ENCODE measurements around the gene TLE5. TPM values are rescaled to one million over a fixed set of nuclear protein-coding genes. Genes with fewer than 3 reads are reported as not detected.

The TLE5 gene
- polyA plus RNA-seq, 1 donor from 2014 or later = 153 TPM

DNA sequence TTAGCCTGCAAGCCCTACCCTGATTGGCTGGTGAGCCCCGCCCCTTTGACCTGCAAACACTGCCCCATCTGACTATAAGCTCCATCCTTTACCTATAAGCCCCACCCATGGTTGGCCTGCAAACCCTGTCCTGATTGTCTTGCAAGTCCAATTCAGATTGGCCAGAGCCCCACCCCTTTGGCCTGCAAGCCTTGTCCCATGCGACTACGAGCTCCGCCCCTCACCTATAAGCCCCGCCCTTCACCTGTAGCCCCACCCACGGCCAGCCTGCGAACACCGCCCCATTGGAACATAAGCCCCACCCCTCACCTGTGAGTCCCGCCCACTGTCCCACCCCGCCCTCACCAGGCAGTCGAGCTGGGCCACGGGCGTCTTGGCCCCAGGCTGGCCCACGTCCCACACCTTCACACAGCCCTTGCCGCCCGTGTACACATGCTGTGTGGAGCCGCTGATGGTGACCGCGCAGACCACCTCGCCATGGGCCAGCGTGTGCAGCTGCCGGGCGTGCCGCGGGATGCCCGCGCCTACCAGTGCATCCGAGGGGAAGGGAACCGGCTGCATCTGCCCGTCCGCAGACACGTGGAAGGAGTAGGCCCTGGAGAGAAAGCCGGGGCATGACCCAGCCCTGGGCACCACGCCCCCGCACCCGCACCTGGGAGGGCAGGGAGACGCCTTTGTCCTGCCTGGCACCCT lies 56.1 kb downstream of the TLE5 start:
- H4K20me1 ChIP-seq (ENCODE audit: insufficient read depth) = no peaks in the 10 kb centered on the region
- H3K4me2 ChIP-seq (ENCODE audit: low read length) = no peak overlapping the region
- no peaks in the 10 kb centered on the region for H3K9me3 ChIP-seq (ENCODE audit: low read length)
- no peak overlapping the region for H3K27ac ChIP-seq (ENCODE audit: low read length)
- no peaks in the 10 kb centered on the region for H3K36me3 ChIP-seq (ENCODE audit: insufficient read depth, low read length)
- peaks cover 3% of the 10 kb centered on the region for H3K27me3 ChIP-seq (ENCODE audit: insufficient read depth, low read depth, low read length)
- no peaks in the 10 kb centered on the region for H3F3A ChIP-seq (ENCODE audit: insufficient read depth, low read length, poor library complexity, severe bottlenecking)
- H3K79me2 ChIP-seq (replicated peaks; ENCODE audit: insufficient read depth, low read length) = no peaks in the 10 kb centered on the region
- H2AFZ ChIP-seq (ENCODE audit: low read depth, low read length) = no peak overlapping the region
- H3K9me2 ChIP-seq (ENCODE audit: insufficient read depth, low read length) = no peaks in the 10 kb centered on the region
- H3K9ac ChIP-seq (ENCODE audit: low read length) = no peak overlapping the region
- no peak overlapping the region for H3K4me3 ChIP-seq (ENCODE audit: low read length)
- TF ChIP-seq EZH2 (IDR thresholded peaks at IDR 0.05; ENCODE audit: borderline replicate concordance, insufficient read depth, low read length, poor library complexity, severe bottlenecking) = no peak
- TF ChIP-seq RAD21 (conservative IDR thresholded peaks at IDR 0.05) = no peak
- no peak for TF ChIP-seq POLR2AphosphoS5 (IDR thresholded peaks at IDR 0.05)
- no peak for TF ChIP-seq CTCF (IDR thresholded peaks at IDR 0.05; ENCODE audit: poor library complexity, severe bottlenecking)
- TF ChIP-seq, protein P1, sequence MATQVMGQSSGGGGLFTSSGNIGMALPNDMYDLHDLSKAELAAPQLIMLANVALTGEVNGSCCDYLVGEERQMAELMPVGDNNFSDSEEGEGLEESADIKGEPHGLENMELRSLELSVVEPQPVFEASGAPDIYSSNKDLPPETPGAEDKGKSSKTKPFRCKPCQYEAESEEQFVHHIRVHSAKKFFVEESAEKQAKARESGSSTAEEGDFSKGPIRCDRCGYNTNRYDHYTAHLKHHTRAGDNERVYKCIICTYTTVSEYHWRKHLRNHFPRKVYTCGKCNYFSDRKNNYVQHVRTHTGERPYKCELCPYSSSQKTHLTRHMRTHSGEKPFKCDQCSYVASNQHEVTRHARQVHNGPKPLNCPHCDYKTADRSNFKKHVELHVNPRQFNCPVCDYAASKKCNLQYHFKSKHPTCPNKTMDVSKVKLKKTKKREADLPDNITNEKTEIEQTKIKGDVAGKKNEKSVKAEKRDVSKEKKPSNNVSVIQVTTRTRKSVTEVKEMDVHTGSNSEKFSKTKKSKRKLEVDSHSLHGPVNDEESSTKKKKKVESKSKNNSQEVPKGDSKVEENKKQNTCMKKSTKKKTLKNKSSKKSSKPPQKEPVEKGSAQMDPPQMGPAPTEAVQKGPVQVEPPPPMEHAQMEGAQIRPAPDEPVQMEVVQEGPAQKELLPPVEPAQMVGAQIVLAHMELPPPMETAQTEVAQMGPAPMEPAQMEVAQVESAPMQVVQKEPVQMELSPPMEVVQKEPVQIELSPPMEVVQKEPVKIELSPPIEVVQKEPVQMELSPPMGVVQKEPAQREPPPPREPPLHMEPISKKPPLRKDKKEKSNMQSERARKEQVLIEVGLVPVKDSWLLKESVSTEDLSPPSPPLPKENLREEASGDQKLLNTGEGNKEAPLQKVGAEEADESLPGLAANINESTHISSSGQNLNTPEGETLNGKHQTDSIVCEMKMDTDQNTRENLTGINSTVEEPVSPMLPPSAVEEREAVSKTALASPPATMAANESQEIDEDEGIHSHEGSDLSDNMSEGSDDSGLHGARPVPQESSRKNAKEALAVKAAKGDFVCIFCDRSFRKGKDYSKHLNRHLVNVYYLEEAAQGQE (IDR thresholded peaks at IDR 0.05; ENCODE audit: borderline replicate concordance) = no peak
- TF ChIP-seq SMC3 (conservative IDR thresholded peaks at IDR 0.05; ENCODE audit: poor library complexity) = no peak
- TF ChIP-seq TAF1 (IDR thresholded peaks at IDR 0.05; ENCODE audit: low read depth) = no peak
- no peak for TF ChIP-seq EP300 (conservative IDR thresholded peaks at IDR 0.05; ENCODE audit: poor library complexity, severe bottlenecking)

DNA sequence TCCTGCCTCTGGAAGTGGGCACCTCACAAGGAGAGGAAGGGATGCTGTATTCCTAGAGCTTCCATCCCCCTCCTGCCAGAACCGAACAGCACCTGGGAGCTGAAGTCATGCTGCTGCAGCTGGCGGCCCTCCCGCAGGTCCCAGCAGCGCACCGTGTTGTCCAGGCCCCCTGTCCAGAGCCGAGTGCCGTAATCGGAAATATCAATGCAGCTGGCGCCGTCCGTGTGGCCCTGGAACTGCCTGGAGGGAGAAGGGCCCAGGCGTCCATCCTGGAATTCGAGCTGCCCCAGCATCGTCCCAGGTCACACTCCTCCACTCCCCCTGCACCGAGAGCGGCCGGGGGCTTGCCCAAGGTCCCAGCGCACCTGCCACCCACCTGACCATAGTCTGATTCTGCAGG lies 57.0 kb downstream of the TLE5 start:
- Histone ChIP-seq H3K9me2 (ENCODE audit: insufficient read depth, low read length) (no peaks in the 10 kb centered on the region), H3K27ac (ENCODE audit: low read length) (no peak overlapping the region), H3K4me2 (ENCODE audit: low read length) (no peak overlapping the region), H3K9me3 (ENCODE audit: low read length) (no peaks in the 10 kb centered on the region), H3K79me2 (replicated peaks; ENCODE audit: insufficient read depth, low read length) (no peaks in the 10 kb centered on the region), H3K36me3 (ENCODE audit: insufficient read depth, low read length) (no peaks in the 10 kb centered on the region), H3K27me3 (ENCODE audit: insufficient read depth, low read depth, low read length) (peaks cover 3% of the 10 kb centered on the region), H3F3A (ENCODE audit: insufficient read depth, low read length, poor library complexity, severe bottlenecking) (no peaks in the 10 kb centered on the region), H2AFZ (ENCODE audit: low read depth, low read length) (no peak overlapping the region), H3K9ac (ENCODE audit: low read length) (no peak overlapping the region), H4K20me1 (ENCODE audit: insufficient read depth) (no peaks in the 10 kb centered on the region), H3K4me3 (ENCODE audit: low read length) (no peak overlapping the region)
- no peak for TF ChIP-seq POLR2AphosphoS5 (IDR thresholded peaks at IDR 0.05)
- TF ChIP-seq SMC3 (conservative IDR thresholded peaks at IDR 0.05; ENCODE audit: poor library complexity) = no peak
- no peak for TF ChIP-seq EZH2 (IDR thresholded peaks at IDR 0.05; ENCODE audit: borderline replicate concordance, insufficient read depth, low read length, poor library complexity, severe bottlenecking)
- TF ChIP-seq, protein P1 (IDR thresholded peaks at IDR 0.05; ENCODE audit: borderline replicate concordance) = no peak
- TF ChIP-seq EP300 (conservative IDR thresholded peaks at IDR 0.05; ENCODE audit: poor library complexity, severe bottlenecking) = no peak
- TF ChIP-seq RAD21 (conservative IDR thresholded peaks at IDR 0.05) = no peak
- no peak for TF ChIP-seq MXI1 (conservative IDR thresholded peaks at IDR 0.05; ENCODE audit: poor library complexity, severe bottlenecking)
- no peak for TF ChIP-seq CTCF (IDR thresholded peaks at IDR 0.05; ENCODE audit: poor library complexity, severe bottlenecking)
- TF ChIP-seq TAF1 (IDR thresholded peaks at IDR 0.05; ENCODE audit: low read depth) = no peak
